NCI-H2227 (cell line): ENCODE results near the gene OR14C36.
"Not testable (repeated sequence)": the region's sequence is repeated elsewhere in the genome, so short reads cannot be mapped to it uniquely, and the experiment has no call there.

Source experiments
- DNase-seq: peaks from one replicate; lab custom pipeline; 2025; ENCODE audit not compliant: unreplicated experiment; lab: John Stamatoyannopoulos, UW

OR14C36 gene, protein sequence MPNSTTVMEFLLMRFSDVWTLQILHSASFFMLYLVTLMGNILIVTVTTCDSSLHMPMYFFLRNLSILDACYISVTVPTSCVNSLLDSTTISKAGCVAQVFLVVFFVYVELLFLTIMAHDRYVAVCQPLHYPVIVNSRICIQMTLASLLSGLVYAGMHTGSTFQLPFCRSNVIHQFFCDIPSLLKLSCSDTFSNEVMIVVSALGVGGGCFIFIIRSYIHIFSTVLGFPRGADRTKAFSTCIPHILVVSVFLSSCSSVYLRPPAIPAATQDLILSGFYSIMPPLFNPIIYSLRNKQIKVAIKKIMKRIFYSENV

DNA sequence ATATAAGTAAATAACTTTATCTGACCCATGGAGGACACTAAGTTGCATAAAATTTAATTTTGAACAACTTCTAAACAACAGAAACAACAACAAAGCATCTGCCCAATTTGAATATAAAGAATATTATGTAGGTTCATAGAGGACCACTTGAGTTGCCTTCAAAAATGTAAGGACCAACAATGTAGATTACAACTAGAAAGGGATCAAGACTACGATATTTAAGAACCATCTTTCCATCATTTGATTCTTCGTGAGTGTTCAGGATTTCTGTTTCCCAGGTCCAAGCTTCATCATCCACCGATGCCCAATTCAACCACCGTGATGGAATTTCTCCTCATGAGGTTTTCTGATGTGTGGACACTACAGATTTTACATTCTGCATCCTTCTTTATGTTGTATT is at the start of gene OR14C36:
TSS of gene OR14C36 (plus strand) at position 301 of the 400 bp plus-strand sequence. CDS start at position 301, 0 bp downstream.
- DNase-seq, result no peak

DNA sequence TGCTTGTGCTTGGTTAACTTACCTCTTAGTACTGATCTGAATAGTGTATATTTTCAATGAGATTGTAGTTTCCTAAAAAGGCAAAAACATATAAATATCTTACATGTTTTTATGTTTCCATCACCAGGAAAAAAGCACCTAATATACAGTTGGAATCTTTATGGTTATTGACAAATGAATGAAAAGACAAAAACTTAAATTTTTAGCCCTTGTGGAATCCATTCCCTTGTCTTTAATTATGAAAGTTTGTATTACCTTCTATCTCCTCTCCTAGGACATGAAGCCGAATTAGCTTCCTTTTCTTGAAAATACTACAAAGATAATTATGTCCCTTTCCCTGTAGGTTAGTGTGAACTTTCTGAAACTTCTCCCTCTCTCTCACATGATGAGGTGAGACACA is 45.3 kb upstream of the OR14C36 start, which contains the start of gene OR2T12:
TSS of gene OR2T12 (minus strand) at position 101 of the 400 bp plus-strand sequence. CDS start 7,846 bp downstream, outside the sequence.
- no peak for DNase-seq

DNA sequence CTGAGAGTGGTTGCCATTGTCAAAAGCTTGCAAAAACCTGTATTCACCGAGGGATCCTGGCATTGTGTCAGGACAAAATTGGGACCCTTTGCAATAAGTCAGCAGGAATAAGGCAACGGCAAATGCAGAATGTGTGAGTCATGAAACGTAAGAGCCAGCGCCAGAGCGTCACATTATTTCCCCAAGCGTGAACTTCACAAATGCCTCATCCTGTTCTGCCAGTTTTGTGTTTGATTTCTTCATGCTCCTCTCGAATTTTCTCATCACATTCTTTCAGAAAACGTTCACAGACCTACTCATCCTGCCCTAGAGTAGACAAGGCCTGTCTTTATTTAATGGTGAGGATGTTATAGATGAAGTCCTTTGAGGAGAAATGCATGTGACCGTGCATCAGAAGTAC is 42.9 kb upstream of the OR14C36 start:
- not testable (repeated sequence) for DNase-seq

DNA sequence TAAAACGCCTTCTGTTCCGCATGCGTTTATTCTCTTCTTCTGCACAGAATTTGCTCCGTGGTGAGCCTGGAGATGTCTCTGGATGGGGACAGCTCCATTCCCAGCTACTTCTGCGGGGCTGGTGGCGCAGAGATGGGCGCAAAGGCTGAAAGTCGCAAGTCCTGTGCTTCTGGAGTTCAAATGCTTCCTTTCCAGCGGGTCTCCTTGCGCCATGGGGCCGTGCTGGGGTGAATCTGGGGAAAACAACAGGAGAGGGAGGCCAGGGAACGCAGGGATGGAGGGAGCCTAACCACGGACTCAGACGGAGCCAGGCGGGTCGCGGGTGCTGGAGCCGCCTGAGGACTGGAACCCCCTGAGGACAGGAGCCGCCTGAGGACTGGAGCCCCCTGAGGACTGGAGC is 42.5 kb upstream of the OR14C36 start:
- no peak for DNase-seq

DNA sequence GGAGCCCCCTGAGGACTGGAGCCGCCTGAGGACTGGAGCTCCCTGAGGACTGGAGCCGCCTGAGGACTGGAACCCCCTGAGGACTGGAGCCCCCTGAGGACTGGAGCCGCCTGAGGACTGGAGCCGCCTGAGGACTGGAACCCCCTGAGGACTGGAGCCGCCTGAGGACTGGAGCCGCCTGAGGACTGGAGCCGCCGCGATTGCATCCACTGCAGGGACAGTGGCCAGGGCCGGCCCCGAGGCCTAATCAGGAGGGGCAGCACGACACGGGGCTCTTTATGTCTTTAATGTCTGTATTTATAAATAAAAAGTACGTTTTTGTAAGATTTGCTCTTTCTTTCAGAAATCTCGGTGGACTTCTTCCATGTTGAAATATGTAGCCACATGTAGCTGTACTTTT is 41.8 kb upstream of the OR14C36 start:
- not testable (repeated sequence) for DNase-seq

DNA sequence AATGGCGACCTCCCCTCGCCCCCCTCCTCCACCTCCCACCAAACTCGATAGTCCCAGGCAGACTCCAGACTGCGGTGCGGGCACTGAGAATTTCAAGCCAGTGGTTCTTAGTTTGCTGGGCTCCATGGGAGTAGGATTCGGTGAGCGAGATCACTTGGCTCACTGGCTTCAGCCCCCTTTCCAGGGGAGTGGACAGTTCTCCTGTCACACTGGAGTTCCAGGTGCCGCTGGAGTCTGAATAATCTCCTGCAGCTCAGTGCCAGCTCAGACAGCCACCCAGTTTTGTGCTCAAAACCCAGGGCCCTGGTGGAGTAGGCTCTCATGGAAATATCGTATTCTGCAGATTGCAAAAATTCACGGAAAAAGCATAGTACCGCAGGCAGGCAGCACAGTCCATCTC is 31.8 kb upstream of the OR14C36 start:
- no peak for DNase-seq

DNA sequence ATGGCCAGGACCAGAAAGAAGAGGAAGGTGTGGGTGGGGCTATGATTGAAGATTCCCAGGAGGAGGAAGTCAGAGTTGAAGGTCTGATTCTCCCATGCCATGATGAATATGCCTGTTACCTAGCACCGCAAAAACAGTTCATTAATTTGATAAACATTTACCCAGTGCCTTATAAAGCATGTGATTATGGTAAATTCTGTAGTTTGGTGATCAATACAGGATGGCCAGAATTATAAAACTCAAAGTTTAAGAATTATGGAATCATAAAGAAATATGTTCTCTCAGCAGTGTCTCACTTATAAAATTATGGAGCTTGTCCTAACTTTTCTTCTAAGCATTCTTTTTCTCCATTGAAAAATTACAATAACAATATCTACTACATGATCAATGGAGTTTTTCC is 24.1 kb upstream of the OR14C36 start, which contains the start of gene OR2M7:
TSS of gene OR2M7 (minus strand) at position 101 of the 400 bp plus-strand sequence. CDS start at position 101, 0 bp downstream.
- no peak for DNase-seq

DNA sequence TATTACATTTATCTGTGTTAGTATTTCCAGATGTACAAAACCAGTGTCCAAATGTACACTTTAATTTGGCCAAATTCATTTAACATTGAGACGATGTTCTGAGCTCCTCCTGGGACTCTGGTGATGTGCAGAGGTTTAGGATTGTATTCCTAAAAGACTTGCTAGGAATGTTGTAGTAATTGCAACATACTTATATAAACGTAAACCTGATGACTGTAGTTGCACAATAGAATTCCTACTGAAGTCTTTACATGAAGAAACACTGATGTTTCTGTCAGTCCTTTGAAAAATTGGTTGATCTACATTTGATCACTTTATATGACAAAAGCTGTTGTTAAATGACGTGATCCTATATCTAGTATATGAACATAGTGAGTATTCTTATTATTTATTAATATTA is 5.1 kb upstream of the OR14C36 start:
- no peak for DNase-seq

DNA sequence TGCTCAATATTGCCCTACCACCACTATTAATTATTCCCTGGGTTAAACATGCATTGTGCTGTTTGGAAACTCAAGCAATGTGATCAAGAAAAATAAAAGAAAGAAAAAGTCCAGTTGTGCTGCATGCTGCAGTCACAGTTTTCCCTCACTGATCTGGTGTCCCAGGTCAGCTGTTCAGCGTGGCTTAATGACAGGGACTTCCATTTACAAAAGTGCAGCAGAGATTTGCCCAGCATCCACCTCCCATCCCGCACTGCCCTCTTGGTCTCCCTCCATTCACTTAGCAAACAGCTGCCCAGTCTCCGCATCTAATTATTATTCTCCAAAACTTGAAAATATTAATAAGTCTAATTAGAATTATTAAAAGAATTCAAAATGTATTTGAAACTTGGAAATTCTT is 10.8 kb downstream of the OR14C36 start:
- no peak for DNase-seq

DNA sequence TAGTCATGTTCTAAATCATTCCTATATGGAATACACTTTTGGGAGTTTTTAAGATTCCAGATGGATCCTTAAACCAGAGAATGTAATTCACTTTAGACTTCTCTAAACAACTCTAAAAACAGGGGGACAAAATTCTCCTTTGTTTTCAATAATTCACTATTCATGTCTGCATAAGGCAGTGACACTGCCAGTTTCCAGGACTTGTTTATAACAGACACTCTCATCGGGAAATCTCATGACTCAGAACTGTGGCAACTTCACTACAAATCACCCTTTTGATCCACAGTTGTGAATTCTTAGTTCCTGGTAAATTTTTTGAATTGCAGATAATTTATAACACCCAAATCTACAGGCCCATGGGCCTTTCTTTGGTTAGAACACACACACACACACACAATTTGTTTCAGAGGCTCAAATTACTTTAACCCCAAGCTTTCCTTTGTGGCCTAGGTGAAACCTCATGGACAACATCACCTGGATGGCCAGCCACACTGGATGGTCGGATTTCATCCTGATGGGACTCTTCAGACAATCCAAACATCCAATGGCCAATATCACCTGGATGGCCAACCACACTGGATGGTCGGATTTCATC is 12.6 kb downstream of the OR14C36 start, which contains the start of gene OR2T4:
TSS of gene OR2T4 (plus strand) at position 545 of the 595 bp plus-strand sequence. CDS start at position 545, 0 bp downstream.
- no peak for DNase-seq

DNA sequence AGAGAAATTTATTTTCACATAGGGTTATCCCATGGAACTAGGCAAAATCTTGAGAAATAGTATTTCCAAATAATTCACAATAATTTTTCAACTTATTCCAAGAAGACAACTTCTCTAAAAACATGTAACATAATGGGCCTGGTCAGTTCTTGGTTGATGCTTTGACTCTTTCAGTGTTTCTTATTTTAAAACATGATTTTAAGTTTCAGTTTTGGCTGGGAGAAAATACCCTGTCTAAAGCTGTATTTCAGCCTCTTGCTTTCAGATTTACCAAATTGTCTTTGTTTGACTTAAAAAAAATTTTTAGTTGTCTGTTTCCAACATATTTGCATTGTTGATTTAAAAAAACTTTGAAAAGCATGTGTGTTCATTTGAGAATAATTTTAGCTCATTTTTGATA is 18.0 kb downstream of the OR14C36 start:
- DNase-seq, result no peak

DNA sequence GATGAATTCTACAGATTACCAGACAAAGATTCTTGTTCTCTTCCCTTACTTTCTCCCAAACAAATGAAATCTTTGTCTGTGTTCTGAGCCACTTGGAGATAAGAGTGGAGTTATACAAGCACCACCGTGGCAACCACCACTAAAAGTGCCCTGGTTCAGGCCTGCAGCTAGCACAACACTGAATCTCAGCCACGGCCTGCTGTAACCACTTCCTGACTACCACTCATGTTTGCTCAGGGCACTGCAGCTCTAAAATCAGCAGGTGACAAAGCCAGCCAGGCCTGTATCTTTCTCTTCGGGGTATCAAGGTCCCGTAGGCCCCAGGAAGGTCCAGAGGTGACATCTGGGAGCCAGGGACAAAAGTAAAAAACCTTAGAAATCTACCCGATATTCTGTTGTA is 23.8 kb downstream of the OR14C36 start:
- DNase-seq, result no peak

DNA sequence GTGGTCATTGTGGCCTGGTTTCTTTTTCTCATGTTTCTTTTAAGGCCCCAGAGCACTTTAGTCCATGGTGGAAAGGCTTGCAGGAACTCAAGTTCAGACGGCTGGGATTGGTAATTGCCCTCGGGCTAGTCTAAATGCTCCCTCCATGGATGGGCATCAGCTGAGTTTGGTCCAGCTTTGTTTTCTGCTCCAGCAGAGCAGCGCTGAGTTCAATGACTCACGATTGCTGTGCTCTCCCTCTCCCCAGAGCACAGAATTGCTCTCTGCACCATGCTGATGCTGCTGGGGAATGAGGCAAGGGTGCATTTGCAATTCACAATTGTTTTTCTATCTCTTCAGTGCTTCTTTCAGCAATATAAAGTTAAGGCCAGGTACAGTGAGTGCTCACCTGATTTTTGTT is 25.2 kb downstream of the OR14C36 start:
- no peak for DNase-seq

DNA sequence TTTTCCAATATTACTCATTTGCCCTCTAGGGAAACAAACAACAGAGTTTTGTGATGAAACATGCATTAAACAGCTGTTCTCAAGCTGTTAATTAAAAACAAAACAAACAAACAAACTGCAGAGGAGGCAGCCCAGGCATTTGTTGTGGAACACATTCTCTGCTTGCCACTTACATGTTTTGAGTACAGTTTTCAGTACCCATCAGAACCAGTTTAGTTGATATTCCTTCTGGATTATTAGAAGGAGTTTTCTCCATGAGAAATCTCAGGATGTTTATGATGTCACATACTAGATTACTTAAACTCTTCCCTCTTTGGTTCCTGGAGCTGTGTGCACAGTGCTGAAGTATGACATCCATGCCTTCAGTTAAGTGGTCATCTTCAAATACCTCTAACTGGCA is 26.9 kb downstream of the OR14C36 start, which contains the start of gene OR2T6:
TSS of gene OR2T6 (plus strand) at position 301 of the 400 bp plus-strand sequence. CDS start 11,863 bp downstream, outside the sequence.
- DNase-seq, result no peak

DNA sequence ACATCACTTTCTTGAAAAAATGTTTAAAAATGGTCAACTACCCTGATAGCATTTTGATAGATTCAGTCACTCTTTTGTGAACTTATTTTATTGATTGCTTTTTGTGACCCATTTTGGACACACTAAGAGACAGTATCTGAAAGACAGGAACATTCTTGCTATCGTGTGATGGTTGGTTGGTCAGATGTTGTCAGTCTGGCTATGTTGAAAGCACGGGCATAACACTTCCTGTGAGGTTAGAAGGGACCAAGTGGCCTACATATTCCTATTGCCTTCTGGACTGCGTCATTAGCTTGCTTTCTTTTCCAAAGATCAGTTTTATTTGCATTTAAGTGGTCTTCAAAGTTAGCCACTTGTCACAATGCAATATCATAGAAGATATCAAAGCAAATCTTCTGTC is 28.3 kb downstream of the OR14C36 start:
- DNase-seq, result no peak

DNA sequence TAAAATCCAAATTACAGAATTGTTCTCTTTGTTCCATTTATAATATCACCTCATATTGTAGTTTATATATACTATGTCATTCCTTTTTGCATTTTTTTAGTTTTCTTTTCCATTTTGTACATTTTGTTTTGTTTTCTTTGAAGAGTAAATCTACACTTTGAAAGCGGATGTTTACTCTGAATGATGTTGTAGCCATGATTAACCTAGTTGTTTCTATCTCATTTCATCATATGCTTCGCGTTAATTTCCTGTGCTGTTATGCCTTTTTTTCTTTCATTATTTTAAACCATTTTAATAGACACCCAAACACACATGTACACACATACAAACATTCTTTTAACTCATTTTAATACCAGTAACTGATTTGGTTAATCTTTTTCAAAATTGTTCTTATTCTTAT is 32.3 kb downstream of the OR14C36 start:
- no peak for DNase-seq

DNA sequence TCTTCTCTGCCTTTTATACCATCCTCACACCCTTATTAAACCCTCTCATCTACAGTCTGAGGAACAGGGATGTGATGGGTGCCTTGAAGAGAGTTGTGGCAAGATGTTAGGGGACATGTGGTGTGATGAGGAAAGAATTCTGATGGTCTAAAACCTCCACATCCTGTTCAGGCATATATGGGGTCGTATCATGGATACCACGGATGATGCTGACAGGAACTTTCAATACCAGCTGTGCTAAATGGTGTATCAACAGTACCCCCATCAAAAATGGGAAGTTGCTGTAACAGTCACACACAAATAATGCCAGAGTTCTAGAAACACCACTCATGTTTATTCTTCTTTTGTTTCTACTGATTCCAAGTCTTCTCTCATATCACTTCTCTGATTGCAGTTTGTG is 39.9 kb downstream of the OR14C36 start:
- no peak for DNase-seq

DNA sequence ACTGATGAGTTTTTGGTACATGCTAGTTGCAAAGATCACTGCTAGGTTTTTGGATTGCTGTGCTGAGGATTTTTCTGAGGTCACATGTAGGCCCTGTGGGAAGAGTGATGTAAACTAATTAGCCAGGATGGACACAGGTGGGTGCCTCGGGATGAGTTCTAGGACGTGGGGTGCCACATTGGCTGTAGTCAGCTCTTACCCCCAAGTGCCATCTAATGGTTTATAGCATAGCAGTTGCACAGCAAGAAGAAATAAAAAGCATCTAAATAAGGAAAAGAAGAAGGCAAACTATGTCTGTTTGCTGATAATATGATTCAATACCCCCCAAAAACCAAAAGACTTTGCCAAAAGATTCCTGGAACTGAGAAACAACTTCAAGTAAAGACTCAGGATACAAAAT is 44.5 kb downstream of the OR14C36 start:
- DNase-seq, result no peak
